ENCODE data around the gene KPNA3.
"Not testable (repeated sequence)": the region's sequence is repeated elsewhere in the genome, so short reads cannot be mapped to it uniquely, and the experiment has no call there.

Gene KPNA3

DNA sequence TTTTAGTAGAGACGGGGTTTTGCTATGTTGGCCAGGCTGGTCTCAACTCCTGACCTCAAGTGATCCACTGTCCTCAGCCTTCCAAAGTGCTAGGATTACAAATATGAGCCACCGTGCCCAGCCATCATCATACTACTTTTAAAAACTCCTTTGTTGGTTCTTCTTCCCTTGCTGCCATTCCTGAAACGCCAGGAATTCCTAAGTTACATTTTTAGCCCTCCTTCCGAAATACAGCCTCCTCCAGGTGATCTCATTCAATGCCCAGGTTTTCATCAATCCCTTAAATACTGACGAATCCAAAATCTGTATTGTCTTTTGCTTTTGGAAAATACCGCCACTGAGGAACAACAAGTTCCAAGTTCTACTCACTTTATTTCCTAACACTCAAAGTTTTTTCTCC lies 75.9 kb downstream of the KPNA3 start:
- Histone ChIP-seq H3F3A (ENCODE audit: insufficient read depth, low read length) (no peaks in the 10 kb centered on the region), H3K9me2 (replicated peaks; ENCODE audit: insufficient read depth, low read length) (no peaks in the 10 kb centered on the region), H2AFZ (ENCODE audit: low read length) (no peak overlapping the region), H3K27me3 (replicated peaks; ENCODE audit: insufficient read depth, low read length) (no peaks in the 10 kb centered on the region), H3K9me3 (replicated peaks; ENCODE audit: insufficient read depth, low read length) (no peaks in the 10 kb centered on the region), H3K4me2 (ENCODE audit: low read depth, low read length) (no peak overlapping the region), H3K27ac (ENCODE audit: low read length) (no peak overlapping the region), H3K79me2 (ENCODE audit: low read length) (no peaks in the 10 kb centered on the region), H3K4me3 (ENCODE audit: low read length) (no peak overlapping the region), H3K36me3 (replicated peaks; ENCODE audit: insufficient read depth, low read length) (no peaks in the 10 kb centered on the region), H3K9ac (ENCODE audit: low read length) (no peak overlapping the region), H3K4me1 (ENCODE audit: low read length) (no peaks in the 10 kb centered on the region), H4K20me1 (ENCODE audit: insufficient read depth, low read length) (no peaks in the 10 kb centered on the region)
- DNase-seq = no peak
- TF ChIP-seq, protein P1, sequence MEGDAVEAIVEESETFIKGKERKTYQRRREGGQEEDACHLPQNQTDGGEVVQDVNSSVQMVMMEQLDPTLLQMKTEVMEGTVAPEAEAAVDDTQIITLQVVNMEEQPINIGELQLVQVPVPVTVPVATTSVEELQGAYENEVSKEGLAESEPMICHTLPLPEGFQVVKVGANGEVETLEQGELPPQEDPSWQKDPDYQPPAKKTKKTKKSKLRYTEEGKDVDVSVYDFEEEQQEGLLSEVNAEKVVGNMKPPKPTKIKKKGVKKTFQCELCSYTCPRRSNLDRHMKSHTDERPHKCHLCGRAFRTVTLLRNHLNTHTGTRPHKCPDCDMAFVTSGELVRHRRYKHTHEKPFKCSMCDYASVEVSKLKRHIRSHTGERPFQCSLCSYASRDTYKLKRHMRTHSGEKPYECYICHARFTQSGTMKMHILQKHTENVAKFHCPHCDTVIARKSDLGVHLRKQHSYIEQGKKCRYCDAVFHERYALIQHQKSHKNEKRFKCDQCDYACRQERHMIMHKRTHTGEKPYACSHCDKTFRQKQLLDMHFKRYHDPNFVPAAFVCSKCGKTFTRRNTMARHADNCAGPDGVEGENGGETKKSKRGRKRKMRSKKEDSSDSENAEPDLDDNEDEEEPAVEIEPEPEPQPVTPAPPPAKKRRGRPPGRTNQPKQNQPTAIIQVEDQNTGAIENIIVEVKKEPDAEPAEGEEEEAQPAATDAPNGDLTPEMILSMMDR (IDR thresholded peaks at IDR 0.05; ENCODE audit: low read length) = no peak
- TF ChIP-seq EZH2phosphoT487 (IDR thresholded peaks at IDR 0.05; ENCODE audit: low read length) (no peak), EZH2 (optimal IDR thresholded peaks at IDR 0.05; ENCODE audit: low read depth, low read length) (no peak)

DNA sequence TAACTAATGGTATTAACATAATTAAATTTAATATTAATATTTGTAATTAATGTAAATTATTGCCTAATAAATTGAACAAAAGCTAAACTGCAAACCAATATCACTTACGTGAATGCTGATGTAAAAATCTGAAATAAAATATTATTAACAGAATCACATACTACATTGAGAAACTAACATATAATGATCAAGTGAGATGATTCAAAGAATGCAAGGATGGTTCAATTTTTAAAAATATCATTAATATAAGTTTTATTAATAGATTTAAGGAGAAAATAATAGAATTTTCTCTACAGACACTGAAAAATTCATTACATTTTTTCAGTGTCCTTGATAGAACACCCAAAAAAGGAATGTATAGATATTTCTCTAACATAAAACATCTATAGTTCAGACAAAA lies 77.7 kb downstream of the KPNA3 start:
- Histone ChIP-seq H3K36me3 (replicated peaks; ENCODE audit: insufficient read depth, low read length) (no peaks in the 10 kb centered on the region), H3K4me1 (ENCODE audit: low read length) (no peaks in the 10 kb centered on the region), H3K79me2 (ENCODE audit: low read length) (no peaks in the 10 kb centered on the region), H3K4me2 (ENCODE audit: low read depth, low read length) (no peak overlapping the region), H3K4me3 (ENCODE audit: low read length) (no peak overlapping the region), H2AFZ (ENCODE audit: low read length) (no peak overlapping the region), H3K9me2 (replicated peaks; ENCODE audit: insufficient read depth, low read length) (no peaks in the 10 kb centered on the region), H3K27ac (ENCODE audit: low read length) (no peak overlapping the region), H3F3A (ENCODE audit: insufficient read depth, low read length) (no peaks in the 10 kb centered on the region), H4K20me1 (ENCODE audit: insufficient read depth, low read length) (no peaks in the 10 kb centered on the region), H3K27me3 (replicated peaks; ENCODE audit: insufficient read depth, low read length) (no peaks in the 10 kb centered on the region), H3K9ac (ENCODE audit: low read length) (no peak overlapping the region), H3K9me3 (replicated peaks; ENCODE audit: insufficient read depth, low read length) (no peaks in the 10 kb centered on the region)
- TF ChIP-seq EZH2phosphoT487 (IDR thresholded peaks at IDR 0.05; ENCODE audit: low read length) (no peak), EZH2 (optimal IDR thresholded peaks at IDR 0.05; ENCODE audit: low read depth, low read length) (no peak)
- TF ChIP-seq, protein P1 (IDR thresholded peaks at IDR 0.05; ENCODE audit: low read length) = no peak
- no peak for DNase-seq

DNA sequence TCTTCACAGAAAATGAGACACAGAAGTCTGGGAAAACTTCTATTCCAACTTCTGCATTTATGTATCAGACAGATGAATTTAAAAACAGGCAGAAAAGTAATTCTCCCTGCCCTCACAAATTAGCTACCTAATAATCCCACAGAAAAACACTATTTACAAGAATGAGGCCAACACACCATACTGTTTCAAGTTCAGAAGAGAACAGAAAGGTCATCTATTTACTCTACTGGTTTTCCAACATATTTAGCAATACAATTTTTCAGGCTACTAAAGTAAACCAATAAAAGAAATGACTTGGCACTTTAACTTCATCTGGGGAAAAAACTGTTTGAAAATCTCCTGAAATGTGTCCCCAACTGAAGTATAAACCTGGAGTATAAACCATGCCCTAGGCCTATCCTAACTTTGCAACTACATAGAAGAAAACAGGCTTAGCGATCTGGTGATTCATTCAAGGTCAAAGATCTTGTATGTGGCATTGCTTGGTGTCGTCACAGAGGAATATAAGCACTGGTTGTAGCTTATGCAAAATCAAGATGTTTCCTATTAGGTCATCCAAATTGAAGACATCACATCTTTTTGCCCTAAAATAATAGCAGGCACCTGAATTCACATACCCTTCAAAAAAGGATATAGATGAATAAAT lies 81.1 kb downstream of the KPNA3 start:
- Histone ChIP-seq H3K27me3 (replicated peaks; ENCODE audit: insufficient read depth, low read length) (no peaks in the 10 kb centered on the region), H4K20me1 (ENCODE audit: insufficient read depth, low read length) (no peaks in the 10 kb centered on the region), H3K4me1 (ENCODE audit: low read length) (no peaks in the 10 kb centered on the region), H3F3A (ENCODE audit: insufficient read depth, low read length) (no peaks in the 10 kb centered on the region), H3K4me2 (ENCODE audit: low read depth, low read length) (no peak overlapping the region), H2AFZ (ENCODE audit: low read length) (no peak overlapping the region), H3K79me2 (ENCODE audit: low read length) (no peaks in the 10 kb centered on the region), H3K36me3 (replicated peaks; ENCODE audit: insufficient read depth, low read length) (no peaks in the 10 kb centered on the region), H3K9ac (ENCODE audit: low read length) (no peak overlapping the region), H3K4me3 (ENCODE audit: low read length) (no peak overlapping the region), H3K9me3 (replicated peaks; ENCODE audit: insufficient read depth, low read length) (no peaks in the 10 kb centered on the region), H3K9me2 (replicated peaks; ENCODE audit: insufficient read depth, low read length) (no peaks in the 10 kb centered on the region), H3K27ac (ENCODE audit: low read length) (no peak overlapping the region)
- no peak for DNase-seq
- TF ChIP-seq EZH2phosphoT487 (IDR thresholded peaks at IDR 0.05; ENCODE audit: low read length) (no peak), EZH2 (optimal IDR thresholded peaks at IDR 0.05; ENCODE audit: low read depth, low read length) (no peak)
- TF ChIP-seq, protein P1 (IDR thresholded peaks at IDR 0.05; ENCODE audit: low read length) = no peak

DNA sequence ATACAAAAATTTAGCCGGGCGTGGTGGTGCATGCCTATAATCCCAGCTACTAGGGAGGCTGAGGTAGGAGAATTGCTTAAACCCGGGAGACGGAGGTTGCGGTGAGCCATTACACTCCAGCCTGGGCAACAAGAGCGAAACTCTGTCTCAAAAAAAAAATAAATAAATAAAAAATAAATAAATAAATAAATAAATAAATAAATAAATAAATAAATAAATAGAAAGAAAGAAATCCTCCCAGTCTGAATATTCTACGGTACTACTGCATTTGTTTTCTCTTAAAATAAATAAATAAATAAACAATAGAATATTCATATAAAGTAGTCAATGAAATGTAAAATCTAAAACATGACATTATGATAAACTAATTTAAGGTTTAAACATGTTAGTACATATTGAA lies 88.2 kb downstream of the KPNA3 start:
- not testable (repeated sequence) for H3K27me3 ChIP-seq (replicated peaks; ENCODE audit: insufficient read depth, low read length)

More for the DNA sequence above, 88.2 kb downstream of the KPNA3 start:
- not testable (repeated sequence) for H3K9me2 ChIP-seq (replicated peaks; ENCODE audit: insufficient read depth, low read length); H2AFZ ChIP-seq (ENCODE audit: low read length); H3K36me3 ChIP-seq (replicated peaks; ENCODE audit: insufficient read depth, low read length); H3K4me3 ChIP-seq (ENCODE audit: low read length); H3K9me3 ChIP-seq (replicated peaks; ENCODE audit: insufficient read depth, low read length); H3K4me1 ChIP-seq (ENCODE audit: low read length); H3K27ac ChIP-seq (ENCODE audit: low read length); DNase-seq; H3F3A ChIP-seq (ENCODE audit: insufficient read depth, low read length); H3K9ac ChIP-seq (ENCODE audit: low read length); H3K4me2 ChIP-seq (ENCODE audit: low read depth, low read length); H3K79me2 ChIP-seq (ENCODE audit: low read length); H4K20me1 ChIP-seq (ENCODE audit: insufficient read depth, low read length)
